Duodenal mucosa (tissue), 2 donors: ENCODE measurements around the gene PHC2.

ENCODE experiments used
- H3K27ac ChIP-seq: one replicate; pipeline ENCODE4 v1.7.0; 2013; ENCODE audit warnings: low read depth, low read length
- H3K27me3 ChIP-seq, 2 donors: one replicate each; pipeline ENCODE4 v1.7.0; 2013; ENCODE audit warnings: low read length in 2 of 2, control low read depth in 1 of 2; ENCODE audit not compliant: insufficient read depth in 2 of 2, control insufficient read depth in 1 of 2
- H3K36me3 ChIP-seq, 2 donors: one replicate each; pipeline ENCODE4 v1.7.0; 2013; ENCODE audit warnings: low read length in 2 of 2, control low read depth in 1 of 2; ENCODE audit not compliant: insufficient read depth in 2 of 2, control insufficient read depth in 1 of 2
- H3K4me1 ChIP-seq, 2 donors: one replicate each; pipeline ENCODE4 v1.7.0; 2013; ENCODE audit warnings: low read length in 2 of 2, control low read depth in 1 of 2; ENCODE audit not compliant: insufficient read depth in 2 of 2, control insufficient read depth in 1 of 2
- H3K4me3 ChIP-seq, 2 donors: one replicate each; pipeline ENCODE4 v1.7.0; 2013; ENCODE audit warnings: low read length in 2 of 2, low read depth in 1 of 2
- H3K9ac ChIP-seq, 2 donors: one replicate each; pipeline ENCODE4 v1.7.0; 2013; ENCODE audit warnings: low read length in 2 of 2, low read depth in 1 of 2
- H3K9me3 ChIP-seq, 2 donors: one replicate each; pipeline ENCODE4 v1.7.0; 2013; ENCODE audit warnings: low read length in 2 of 2, control low read depth in 1 of 2; ENCODE audit not compliant: control insufficient read depth in 1 of 2

Gene PHC2

DNA sequence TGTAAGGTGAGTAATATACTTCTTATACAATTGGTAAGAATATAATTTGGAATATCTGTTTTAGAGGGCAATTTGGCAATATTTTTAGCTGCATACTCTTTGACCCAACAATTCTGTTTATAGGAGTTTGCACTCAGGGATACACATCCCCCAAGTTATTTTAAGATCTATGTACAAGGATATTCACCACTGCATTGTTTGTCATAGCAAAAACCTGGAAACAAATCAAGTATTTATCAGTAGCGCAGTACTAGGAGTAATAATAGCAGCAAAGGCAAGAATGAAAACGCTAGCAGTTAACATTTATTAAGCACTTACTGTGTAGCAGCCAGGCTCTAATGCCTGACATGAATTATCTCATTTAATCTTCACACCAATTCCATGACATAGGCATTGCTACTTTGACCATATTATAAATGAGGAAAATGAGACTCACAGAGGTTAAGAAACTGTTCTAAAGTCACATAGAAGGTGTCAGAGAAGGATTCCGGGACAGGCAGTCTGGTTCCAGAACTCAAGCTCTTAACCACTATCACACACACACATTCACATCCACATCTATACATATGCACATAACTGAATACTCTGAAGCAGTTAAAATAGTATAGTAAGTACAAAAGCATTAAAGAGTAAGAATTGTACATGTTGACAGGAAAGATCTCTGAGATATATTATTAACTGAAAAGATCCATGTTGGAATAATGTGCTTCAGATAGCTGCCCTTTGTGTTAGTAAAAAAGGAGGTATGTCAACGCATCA lies 30.6 kb downstream of the PHC2 start:
- H3K27ac ChIP-seq, result no peak overlapping the region
- no peak overlapping the region for H3K4me3 ChIP-seq
- no peaks in the 10 kb centered on the region for H3K27me3 ChIP-seq
- H3K9ac ChIP-seq, result no peak overlapping the region
- H3K4me1 ChIP-seq, result no peaks in the 10 kb centered on the region
- no peaks in the 10 kb centered on the region for H3K9me3 ChIP-seq
- no peaks in the 10 kb centered on the region for H3K36me3 ChIP-seq

DNA sequence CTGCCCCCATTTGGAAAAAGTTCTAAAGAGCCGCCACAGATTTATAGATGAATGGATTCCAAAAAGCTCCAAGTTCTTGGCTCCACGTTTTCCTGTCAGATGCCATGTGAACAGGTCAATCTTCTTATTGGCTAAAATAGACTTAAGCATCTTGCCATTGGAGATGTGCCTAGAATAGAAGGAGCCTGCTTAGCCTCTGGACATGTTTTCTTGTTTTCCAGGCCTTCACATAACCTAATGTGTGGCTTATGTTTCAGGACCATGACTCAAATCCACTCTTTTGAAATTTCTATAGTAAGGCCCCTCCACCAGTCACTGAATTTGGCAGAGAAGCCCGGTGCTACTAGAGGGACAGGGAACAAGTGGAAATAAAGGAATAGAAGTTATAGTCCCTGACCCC lies 31.5 kb downstream of the PHC2 start:
- Histone ChIP-seq H3K9ac (no peak overlapping the region), H3K9me3 (no peaks in the 10 kb centered on the region), H3K27me3 (no peaks in the 10 kb centered on the region), H3K4me1 (no peaks in the 10 kb centered on the region), H3K27ac (no peak overlapping the region), H3K4me3 (no peak overlapping the region), H3K36me3 (no peaks in the 10 kb centered on the region)

DNA sequence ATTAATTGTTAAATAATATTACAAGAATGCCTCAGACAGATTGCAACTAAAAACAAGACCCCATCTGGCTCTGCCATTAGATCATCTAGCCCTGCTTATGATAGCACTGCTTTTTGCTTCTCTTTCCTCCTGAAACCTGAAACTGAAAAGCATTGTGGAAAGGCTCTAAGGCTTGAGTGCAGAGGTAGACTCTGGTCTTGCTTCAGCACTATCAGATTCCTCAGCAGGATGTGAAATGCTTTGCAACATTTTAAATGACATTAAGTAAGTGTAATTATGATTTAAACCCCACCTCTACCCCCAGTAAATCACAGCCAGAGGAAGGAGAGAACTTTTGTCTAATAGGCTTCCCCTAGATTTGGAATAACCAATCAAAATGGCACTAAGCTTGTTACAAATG lies 32.9 kb downstream of the PHC2 start:
- no peaks in the 10 kb centered on the region for H3K9me3 ChIP-seq
- no peak overlapping the region for H3K9ac ChIP-seq
- no peaks in the 10 kb centered on the region for H3K4me1 ChIP-seq
- no peaks in the 10 kb centered on the region for H3K36me3 ChIP-seq
- H3K27me3 ChIP-seq, result no peaks in the 10 kb centered on the region
- H3K27ac ChIP-seq, result no peak overlapping the region
- H3K4me3 ChIP-seq, result no peak overlapping the region

DNA sequence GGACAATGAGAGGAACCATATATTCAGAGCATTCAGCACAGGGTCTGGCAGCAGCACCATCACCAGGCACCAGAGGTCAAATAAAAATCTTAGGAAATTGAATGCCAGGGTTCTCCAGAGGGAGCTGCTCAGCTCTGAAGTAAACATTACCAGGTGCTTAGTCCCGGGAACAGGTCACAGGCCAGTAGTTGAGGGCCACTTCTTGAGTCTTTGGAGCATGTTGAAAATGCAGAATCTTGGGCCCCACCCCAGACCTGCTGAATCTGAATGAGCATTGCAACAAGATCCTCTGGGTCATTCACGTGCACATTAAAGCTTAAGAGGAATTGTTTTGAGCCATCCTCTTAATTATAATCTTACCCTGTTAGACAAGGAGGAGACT lies 33.8 kb downstream of the PHC2 start:
- H3K27me3 ChIP-seq, result no peaks in the 10 kb centered on the region
- no peak overlapping the region for H3K27ac ChIP-seq

DNA sequence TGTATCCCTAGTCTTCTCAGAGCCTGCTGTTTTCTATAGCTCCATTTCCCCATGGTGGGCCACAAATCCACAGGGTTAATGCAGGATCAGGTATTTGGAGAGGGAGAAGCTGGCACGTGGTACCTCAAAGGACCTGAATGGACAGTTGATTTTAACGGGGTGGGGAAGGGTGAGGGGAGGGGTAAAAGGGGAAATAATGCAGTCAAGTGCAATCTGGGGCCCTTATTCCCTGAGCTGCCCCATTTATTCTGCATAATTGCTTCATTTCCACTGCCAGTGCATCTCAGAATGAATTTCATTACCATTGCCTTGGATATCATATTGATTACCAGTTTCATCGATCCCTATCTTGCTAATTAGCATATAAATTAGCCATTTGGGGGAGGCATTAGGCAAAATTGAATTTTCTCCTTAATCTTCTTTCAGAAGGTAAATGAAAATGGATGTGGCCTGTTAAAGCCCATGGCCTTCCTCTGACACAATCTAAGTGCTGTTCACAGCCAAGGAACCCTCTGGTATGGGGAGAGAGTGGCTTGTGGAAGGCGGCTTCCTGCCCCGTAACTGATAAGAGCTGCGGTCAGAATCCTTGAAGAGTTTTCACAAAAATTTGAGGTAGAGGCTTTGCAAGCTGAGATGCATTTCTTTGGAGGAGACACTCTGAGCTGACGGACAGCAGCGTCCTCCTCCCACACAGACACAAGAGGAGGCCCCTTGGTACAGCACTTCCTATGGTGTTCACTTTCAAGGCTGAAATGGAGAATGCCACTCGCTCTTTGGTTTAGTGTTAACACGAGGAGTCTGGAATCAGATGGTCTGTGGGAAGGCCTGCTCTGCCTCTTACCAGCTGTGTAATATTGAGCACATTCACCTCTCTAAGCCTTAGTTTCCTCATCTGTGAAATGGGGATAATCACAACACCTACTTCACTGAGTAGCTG lies 34.4 kb downstream of the PHC2 start:
- H3K27ac ChIP-seq, result no peak overlapping the region
- no peaks in the 10 kb centered on the region for H3K9me3 ChIP-seq
- no peaks in the 10 kb centered on the region for H3K4me1 ChIP-seq
- H3K4me3 ChIP-seq, result no peak overlapping the region
- H3K27me3 ChIP-seq, result no peaks in the 10 kb centered on the region
- no peak overlapping the region for H3K9ac ChIP-seq
- no peaks in the 10 kb centered on the region for H3K36me3 ChIP-seq

More for the DNA sequence above, 33.8 kb downstream of the PHC2 start:
- H3K9ac ChIP-seq, result no peak overlapping the region
- no peaks in the 10 kb centered on the region for H3K9me3 ChIP-seq
- H3K36me3 ChIP-seq, result no peaks in the 10 kb centered on the region
- no peaks in the 10 kb centered on the region for H3K4me1 ChIP-seq
- H3K4me3 ChIP-seq, result no peak overlapping the region

DNA sequence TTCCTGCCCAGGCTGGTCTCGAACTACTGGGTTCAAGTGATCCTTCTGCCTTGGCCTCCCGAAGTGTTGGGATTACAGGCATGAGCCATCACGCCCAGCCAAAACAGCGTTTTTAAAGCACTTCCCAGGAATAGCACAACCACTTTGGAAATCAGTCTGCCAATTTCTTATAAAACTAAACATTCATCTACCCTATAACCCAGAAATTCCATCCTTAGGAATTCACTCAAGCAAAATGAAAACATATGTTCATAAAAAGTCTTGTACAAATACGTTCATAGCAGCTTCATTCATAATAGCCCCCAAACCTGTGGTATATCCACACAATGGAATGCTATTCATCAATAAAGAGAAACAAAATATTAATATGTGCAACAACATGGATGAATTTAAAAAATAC lies 36.1 kb downstream of the PHC2 start:
- Histone ChIP-seq H3K9ac (no peak overlapping the region), H3K9me3 (no peaks in the 10 kb centered on the region), H3K27ac (no peak overlapping the region), H3K27me3 (no peaks in the 10 kb centered on the region), H3K4me3 (no peak overlapping the region), H3K4me1 (peaks cover 0 to under 1% of the 10 kb centered on the region in 2 donors), H3K36me3 (no peaks in the 10 kb centered on the region)

DNA sequence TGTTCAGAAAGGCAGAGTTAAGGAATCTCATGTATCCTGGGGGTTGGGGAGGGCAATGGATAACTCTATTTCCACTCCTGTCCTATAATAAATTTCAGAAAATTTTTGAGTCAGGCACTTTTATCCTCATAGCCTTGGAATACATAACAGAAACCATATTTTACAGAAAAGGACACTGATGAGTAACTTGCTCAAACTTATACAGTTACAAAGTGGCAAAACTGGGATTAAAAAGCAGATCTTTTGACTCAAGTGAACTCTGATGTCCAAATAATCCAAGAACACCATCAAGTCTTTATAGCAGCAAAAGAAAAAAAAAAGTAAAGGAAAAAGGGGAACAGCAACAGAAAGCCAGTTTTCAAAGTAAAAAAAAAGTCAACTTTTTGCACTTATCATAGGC lies 36.9 kb downstream of the PHC2 start:
- peaks cover 0 to 8% of the 10 kb centered on the region in 2 donors for H3K4me1 ChIP-seq
- H3K27me3 ChIP-seq, result no peaks in the 10 kb centered on the region
- H3K9me3 ChIP-seq, result no peaks in the 10 kb centered on the region
- H3K9ac ChIP-seq, result no peak overlapping the region
- no peak overlapping the region for H3K27ac ChIP-seq
- no peak overlapping the region for H3K4me3 ChIP-seq
- H3K36me3 ChIP-seq, result no peaks in the 10 kb centered on the region

DNA sequence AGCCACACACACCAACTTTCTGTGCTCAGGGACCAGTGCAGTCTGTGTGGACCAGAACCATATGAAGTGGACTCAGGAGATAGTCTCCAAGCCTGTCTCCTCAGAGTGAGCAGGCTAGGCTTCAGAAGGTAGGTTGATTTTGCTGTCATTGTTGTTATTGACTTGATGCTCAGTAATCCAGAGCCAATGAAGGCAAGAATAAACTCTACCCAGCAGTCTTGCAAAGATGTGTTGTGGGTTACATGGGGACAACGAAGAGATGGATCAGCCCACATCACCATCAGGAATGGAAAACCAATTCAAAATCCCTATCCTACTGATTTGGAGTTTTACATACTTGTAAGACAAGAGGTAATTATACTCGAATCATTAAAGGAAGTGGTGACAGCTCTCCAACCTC lies 37.4 kb downstream of the PHC2 start:
- Histone ChIP-seq H3K36me3 (no peaks in the 10 kb centered on the region), H3K9me3 (no peaks in the 10 kb centered on the region), H3K4me1 (peaks cover 0 to 8% of the 10 kb centered on the region in 2 donors), H3K9ac (no peak overlapping the region), H3K27ac (no peak overlapping the region), H3K4me3 (no peak overlapping the region), H3K27me3 (no peaks in the 10 kb centered on the region)

DNA sequence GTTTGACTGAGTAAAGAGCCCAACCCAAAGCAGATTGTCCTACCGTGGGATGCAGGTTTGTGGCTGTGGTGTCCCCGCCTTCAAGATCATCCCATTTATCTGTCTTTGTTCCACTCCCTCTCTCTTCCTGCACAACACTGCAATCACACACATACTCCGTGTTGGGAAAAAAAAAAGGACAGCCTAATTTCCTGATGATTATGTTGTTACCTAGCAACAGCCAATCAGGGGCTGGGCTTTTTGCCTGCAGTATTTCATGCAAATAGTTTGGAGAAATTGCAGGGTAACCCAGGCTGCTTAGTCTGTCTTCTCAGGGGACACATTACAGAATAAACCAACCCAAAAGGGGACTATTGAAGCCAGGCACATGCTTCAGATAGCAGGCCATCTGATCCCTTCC lies 38.3 kb downstream of the PHC2 start:
- Histone ChIP-seq H3K36me3 (no peaks in the 10 kb centered on the region), H3K27ac (no peak overlapping the region)

DNA sequence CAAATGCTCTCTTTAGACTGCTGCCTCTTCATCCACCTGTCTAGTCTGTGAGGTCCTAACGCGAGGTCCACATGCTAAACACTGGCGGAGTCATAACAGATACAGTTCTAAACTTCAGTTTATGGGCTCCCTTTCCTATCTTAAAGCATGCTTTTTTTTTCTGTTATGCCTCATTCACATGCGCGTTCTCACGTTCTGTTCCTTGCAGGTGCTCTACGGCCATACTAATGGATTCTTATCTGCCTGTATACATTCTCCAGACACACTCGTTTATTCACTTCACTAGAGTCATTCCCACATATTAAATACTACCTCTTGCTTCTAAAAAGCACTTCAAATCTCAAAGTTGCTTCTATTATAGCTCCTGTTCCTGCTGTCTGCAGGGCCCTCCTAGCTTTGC lies 38.7 kb downstream of the PHC2 start:
- Histone ChIP-seq H3K27me3 (no peaks in the 10 kb centered on the region), H3K4me3 (no peak overlapping the region), H3K27ac (no peak overlapping the region), H3K9me3 (no peaks in the 10 kb centered on the region), H3K4me1 (peaks cover 8 to 9% of the 10 kb centered on the region in 2 donors), H3K36me3 (no peaks in the 10 kb centered on the region), H3K9ac (no peak overlapping the region)

More for the DNA sequence above, 38.3 kb downstream of the PHC2 start:
- peaks cover 5 to 8% of the 10 kb centered on the region in 2 donors for H3K4me1 ChIP-seq
- no peak overlapping the region for H3K9ac ChIP-seq
- H3K27me3 ChIP-seq, result no peaks in the 10 kb centered on the region
- no peaks in the 10 kb centered on the region for H3K9me3 ChIP-seq
- no peak overlapping the region for H3K4me3 ChIP-seq
